HG03469 (cell line): ENCODE data around the gene ZNF595.
"Not testable (repeated sequence)": the region's sequence is repeated elsewhere in the genome, so short reads cannot be mapped to it uniquely, and the experiment has no call there.

ENCODE experiments used
- ATAC-seq: cut with Tn5 transposase; IDR thresholded peaks from one replicate; pipeline ENCODE4 v1.9.1; 2021; ENCODE audit warnings: mild to moderate bottlenecking, moderate library complexity, moderate number of reproducible peaks; ENCODE audit not compliant: unreplicated experiment

ZNF595 gene

DNA sequence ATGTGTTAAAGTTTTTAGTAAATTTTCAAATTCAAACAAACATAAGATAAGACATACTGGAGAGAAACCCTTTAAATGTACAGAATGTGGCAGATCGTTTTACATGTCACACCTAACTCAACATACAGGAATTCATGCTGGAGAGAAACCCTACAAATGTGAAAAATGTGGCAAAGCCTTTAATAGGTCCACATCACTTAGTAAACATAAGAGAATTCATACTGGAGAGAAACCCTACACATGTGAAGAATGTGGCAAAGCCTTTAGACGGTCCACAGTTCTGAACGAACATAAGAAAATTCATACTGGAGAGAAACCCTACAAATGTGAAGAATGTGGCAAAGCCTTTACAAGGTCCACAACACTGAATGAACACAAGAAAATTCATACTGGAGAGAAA lies 32.8 kb downstream of the ZNF595 start:
- no peak for ATAC-seq

DNA sequence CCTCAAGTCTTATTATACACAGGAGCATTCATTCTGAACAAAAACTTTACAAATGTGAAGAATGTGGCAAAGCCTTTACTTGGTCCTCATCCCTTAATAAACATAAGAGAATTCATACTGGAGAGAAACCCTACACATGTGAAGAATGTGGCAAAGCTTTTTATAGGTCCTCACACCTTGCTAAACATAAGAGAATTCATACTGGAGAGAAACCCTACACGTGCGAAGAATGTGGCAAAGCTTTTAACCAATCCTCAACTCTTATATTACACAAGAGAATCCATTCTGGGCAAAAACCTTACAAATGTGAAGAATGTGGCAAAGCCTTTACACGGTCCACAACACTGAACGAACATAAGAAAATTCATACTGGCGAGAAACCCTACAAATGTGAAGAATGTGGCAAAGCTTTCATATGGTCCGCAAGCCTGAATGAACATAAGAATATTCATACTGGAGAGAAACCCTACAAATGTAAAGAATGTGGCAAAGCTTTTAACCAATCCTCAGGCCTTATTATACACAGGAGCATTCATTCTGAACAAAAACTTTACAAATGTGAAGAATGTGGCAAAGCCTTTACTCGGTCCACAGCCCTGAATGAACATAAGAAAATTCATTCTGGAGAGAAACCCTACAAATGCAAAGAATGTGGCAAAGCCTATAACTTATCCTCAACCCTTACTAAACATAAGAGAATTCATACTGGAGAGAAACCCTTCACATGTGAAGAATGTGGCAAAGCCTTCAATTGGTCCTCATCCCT lies 33.6 kb downstream of the ZNF595 start:
- ATAC-seq = not testable (repeated sequence)

DNA sequence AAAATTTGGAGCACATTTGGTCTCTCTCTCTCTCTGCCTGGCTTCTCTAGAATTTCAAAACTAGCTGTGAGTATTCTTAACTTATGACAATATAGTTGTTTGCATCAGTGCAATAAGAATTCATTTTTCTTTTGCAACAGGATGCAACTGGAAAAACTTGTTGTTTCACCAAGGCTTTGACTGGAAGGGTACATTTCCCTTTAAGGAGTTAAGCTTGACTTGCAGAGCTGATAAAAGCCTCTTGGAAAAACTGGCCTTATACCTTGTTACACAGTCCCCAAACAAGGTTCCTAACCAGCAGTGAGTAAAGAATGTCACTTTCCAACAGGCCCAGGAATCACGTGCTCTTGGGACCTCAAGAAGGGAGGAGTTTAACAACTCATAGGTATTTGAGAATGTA lies 45.3 kb downstream of the ZNF595 start:
- ATAC-seq = no peak

DNA sequence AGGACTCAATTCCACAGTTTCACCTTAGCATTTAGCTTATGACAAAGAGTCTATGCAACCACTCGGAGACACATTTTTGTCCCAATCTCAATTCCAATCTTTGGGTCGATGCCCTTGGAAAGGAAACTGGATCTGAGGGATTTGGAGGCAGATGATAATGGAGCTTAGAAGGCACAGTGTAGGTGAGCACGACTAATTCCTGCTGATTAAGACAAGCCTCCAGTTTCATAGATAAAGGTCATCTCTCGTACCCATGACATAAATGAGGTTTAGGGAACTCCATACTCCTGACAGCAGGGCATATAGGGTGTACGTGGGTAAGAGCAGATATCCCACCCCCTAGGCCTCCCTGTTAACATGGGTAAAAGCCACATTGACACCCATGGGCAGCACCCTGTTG lies 46.7 kb downstream of the ZNF595 start:
- ATAC-seq = no peak

DNA sequence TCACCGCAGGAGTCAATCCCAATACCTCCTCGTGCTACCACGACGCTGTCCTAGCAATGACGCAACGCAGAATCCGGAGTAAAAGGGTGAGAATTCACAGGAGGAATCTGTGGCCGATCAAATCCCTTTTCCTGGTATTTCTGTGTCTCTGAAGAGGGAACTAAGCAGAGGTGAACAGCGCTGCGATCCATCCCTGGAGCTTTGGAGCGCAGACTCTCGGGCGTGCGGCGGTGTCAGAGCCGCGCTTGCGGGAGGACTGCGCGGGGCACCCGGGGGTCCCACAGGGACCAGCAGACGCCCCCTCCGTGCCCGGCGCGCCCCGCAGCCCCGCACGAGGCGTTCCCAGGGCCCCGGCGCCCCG lies 53.9 kb downstream of the ZNF595 start:
- no peak for ATAC-seq

DNA sequence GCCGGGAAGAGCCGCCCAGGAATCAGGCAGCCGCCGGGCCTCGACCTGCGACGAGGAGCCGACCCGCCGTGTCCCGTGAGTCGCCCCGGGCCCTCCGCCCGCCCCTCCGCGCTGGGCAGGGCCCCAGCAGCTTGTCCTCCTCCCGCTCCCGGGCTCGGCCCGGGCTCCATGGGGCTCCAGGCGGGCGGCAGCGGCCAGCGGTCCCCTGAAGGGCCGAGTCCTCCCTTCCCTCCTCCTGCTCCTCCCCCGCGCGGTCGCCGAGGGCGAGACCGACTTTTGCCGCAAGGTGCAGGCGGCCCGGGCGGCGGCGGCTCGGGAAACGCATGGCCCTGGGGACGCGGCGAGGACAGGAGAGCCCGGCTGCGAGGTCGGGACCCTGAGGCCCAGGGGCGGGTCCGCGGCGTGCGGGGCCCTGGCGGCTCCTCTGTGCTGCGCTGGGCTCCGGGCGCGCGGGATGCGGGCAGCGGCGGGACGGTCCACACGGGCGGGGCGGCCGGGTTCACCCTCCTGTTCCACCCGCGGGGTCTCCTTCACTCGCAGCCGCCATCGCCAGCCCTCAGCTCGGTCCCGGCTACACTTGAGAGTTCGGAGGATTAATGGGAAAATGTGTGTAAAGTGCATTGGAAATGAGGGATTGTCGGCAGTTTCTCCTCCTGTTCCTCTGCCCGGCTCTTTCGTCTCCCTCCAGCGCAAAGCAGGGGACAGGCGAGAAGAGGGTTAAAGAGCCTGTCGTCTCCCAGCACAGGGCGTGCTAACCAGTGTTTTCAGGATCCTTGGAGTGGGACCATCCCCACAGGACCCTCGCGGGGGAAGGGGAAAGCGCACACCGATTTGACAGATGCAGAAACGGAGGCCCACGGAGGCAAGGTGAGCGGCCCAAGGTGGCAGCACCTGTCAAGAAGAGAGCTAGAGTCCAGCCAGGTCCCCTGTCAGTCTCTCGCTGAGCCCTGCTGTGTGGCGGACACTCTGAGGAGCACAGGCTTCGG lies 54.6 kb downstream of the ZNF595 start:
- no peak for ATAC-seq

DNA sequence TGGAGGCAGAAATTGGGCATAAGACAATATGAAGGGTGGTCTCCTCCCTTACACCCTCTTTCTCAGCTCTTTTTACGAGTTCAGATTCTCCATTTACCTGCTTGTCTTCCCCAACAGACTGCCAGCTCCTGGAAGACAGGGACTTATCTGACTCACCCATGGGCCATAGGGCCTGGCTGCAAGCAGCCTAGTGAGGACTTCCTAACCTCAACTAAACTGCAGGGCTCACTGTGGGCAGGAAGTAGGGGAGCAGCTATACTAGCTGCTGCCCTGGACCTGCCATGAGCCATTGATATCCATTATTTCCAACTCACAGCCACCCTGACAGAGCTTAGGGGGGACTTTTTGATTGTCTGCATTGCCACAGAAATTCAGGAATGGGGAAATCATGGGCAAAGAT lies 59.6 kb downstream of the ZNF595 start:
- ATAC-seq = no peak

DNA sequence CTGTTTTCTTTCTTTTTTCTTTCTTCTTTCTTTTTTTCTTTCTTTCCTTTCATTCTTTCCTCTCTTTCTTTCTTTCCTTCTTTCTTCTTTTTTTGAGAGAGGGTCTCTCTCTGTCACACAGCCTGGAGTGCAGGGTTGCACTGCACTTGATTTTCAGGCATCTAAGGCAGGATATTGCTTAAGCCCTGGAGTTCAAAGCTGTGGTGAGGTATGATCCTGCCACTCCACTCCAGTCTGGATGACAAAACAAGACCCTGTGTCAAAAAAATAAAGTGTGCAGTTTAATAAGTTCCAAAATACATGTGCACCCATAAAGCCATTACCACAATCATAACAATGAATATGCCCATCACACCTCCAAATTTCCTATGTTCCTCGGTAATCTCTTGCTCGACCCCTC lies 60.6 kb downstream of the ZNF595 start:
- ATAC-seq = no peak

DNA sequence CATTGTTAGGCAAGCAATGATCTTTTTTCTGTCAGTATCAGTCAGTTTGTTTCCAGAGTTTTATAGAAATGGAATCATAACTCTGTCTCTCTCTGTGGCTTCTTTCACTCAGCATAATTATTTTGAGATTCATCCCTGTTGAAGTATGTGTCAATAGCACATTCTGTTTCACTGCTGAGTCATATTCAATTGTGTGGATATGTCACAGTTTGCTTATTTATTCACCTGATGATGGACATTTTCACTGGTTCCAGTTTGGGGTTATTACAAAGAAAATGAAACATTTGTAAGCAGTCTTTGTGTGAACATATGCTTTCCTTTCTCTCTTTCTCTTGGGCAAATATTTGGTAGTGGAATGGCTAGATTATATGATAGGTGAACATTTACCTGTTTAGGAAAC lies 61.0 kb downstream of the ZNF595 start:
- no peak for ATAC-seq

DNA sequence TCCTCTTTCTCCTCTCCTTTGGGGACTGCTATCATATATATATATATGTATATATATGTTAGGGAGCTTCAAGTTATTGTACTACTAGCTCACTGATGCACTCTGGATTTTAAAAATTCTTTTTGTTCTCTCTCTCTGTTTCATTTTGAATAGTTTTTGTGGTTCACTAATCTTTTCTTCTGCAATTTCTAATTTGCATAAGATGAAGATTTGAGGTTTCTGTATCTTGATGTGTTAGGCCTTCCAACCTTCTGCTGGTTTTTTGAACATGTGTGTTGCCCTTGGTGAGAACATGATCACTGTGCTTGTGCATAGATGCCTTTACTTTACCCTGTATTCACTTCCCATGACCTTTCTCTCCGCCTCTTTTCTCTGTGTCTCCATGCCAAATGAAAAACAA lies 63.4 kb downstream of the ZNF595 start:
- no peak for ATAC-seq

DNA sequence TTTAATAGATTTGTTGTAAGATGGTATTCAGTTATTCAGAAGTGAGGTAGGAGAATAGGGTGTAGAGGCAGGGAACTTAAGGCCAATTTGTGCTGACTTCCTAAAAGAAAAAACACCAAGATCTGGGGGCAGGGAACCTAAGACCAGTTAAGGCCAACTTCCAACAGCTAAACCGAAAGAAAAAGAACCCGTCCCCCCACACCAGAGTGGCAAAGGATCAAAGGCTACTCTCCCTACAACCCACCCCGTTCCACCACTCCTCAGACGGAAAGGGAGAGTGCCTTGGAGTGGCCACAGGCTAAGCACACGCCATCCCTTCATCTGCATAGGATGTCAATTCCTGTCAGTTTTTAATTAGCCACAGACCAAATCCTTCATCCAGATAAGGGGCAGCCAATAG lies 67.5 kb downstream of the ZNF595 start:
- ATAC-seq = no peak

DNA sequence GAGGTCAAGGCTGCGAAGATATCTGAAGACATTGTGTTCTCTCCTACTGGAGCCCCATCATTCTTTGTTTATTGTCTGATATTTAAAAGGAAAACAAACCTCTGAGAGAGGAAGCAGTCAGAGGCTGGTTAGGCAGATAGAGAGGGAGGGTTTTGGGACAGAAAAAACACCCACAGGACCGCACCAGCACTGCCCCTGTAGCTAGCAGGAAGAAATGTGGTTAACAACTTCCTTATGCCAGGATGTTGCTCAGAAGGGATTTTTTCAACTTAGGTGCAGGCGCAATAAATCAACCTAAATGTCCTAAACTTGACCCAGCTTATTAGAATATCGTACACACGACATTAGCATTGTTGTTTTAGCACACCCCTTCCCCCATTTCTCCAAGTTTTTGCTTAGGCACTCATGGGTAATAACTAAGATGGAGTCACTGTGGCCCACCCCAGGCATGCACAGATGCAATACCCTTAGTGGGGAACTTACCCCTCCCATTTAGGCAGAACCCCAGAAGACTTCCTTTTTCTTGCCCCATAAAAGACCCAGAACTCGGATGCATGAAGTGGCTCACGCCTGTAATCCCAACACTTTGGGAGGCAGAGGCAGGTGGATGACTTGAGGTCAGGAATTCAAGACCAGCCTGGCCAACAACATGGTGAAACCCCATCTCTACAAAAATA lies 68.4 kb downstream of the ZNF595 start:
- ATAC-seq = no peak

DNA sequence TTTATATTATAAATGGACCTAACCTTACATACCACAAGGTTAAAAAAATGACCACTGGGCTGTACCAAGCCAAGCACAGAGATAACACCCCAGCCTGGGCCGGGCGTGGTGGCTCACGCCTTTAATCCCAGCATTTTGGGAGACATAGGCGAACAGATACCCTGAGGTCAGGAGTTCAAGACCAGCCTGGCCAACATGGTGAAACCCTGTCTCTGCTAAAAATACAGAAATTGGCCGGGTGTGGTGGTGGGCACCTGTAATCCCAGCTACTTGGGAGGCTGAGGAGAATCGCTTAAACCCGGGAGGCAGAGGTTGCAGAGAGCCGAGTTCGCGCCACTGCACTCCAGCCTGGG lies 70.8 kb downstream of the ZNF595 start:
- ATAC-seq = not testable (repeated sequence)

DNA sequence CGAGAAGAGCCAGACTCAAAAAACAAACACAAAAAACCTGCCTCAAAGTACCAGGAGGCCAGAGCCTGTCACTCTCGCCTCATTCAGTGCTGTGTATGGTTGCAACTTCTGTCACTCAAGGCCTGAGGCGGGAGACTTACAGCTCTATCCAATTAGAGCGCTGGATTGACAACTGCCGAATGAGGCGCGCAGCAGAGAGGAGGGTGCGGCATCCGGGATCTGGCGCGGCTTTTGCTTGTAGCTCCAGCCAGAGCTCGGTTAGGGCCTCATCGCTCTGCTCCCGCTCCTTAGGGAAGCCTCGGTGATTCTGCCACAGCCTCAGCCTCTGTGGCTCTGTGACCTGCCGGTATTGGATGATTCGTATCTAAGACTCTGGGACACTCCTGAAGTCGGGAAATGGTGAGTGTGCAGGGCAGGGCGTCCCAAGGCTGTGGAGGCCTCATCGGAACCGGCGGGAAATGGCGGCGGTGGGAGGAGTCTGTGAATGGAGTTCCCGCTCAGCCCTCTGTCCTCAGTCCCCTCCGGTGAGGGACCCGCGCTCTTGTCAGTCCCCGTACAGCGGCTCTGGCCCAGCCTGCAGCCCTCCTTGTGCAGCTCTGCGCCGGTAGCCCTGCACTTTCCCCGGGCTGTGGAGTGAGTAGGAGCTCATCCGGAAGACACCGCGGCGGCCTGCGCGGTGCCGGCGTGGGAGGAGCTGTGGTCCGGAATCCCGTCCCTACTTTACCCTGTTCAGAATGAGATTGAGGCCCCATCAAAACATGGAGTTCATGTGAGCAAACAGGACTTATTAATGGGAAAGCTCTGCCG lies 71.4 kb downstream of the ZNF595 start, which contains the start of gene ZNF718:
Gene ZNF718, plus strand, starts transcription at position 227 of the 807 bp plus-strand sequence. Its CDS starts 170 bp downstream, at position 397.
- ATAC-seq = peak; percentile 98

DNA sequence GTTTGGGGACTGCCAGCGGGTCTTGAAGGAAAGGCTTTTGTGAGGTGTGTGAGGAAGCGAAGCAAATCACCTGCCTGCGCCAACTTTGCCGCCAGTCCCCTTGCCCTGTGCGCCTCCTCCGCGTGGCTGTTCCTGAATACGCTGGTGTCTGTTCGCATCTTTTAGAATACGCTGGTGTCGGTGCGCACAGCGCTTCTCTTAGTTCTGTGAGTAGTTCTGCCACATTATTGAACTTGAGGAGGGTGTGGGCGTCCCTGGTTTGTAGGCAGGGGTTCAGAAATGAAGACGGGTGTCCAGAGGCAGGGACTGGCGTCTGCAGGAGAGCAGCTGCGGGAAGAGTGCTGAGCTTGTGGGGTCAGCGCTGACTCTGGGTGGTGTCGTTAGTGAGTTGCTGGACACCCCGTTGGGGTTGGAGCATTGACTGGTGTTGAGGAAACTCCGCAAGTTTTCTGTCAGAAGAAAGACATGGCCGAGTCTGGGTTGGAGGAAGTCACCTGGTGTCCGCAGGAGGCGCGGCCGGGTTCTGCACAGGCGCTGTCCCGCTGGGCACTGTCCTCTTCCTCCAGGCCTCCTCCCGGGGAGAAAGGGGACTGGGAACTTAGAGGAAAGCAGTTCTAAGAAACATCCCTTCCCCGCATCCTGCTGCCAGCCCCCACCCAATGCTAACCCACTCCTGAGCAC lies 72.1 kb downstream of the ZNF595 start:
- no peak for ATAC-seq

DNA sequence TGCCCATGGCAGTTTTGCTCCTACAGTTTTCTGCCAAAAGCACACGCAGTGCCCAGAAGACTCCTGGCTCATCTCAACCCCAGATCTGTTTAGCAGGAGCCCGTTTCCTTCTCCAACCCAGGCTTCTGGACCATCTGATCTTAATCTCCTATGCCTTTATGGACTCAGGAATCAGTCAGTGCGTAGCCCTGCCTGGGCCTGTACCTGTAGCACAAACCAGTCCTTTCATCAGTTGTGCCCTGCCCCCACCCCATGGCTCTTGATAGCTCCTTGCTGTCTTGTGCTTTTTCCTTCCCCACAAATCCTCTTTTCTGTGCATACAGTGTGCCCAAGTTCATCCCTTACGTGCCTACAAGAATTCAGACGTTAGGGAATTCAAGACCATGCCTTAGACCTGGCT lies 72.7 kb downstream of the ZNF595 start:
- ATAC-seq = no peak

DNA sequence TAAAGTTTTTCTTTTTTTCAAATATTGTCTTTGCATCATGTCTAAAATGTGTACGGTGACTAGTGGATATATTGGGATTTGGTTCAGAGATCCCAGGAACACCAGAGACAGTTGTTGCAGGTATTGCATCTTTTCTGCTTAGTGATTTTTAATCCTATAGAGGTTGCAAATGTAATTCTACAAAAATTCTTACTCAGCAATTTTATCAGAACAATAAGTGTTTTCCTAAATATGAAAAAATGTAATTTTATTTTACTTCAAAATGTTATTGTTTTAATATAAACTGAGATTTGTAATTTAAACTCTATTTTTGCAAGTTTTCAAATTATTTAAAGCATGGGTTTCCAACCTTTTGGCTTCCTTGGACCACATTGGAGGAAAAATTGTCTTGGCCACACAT lies 79.4 kb downstream of the ZNF595 start:
- ATAC-seq = no peak
